Measurements from ENCODE around the gene PRTFDC1.

PRTFDC1 gene

DNA sequence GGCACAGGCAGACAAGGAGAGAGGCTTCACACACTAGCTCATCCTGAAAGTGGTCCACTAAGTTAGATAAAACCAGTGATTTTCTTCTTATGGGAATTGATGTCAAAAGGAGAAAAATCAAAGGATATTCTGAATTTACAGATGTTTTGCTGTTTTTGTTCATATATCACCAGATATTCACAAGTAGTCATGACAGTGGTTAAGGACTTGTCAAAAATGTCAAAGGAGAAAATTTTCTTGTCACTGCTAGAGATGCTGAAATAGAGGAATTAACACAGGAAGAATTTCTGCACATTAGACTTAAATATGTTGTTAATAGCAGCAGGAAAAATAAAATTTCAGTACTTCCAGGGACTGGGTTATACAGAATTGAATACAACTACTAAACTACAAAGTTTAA, 78.3 kb downstream of the PRTFDC1 start:
- no peak overlapping the region for H3K4me3 ChIP-seq (replicated peaks; ENCODE audit: insufficient read depth, low read length)
- no peak for DNase-seq (ENCODE audit: low read depth in 1 of 2, low spot score in 1 of 2)
- no peaks in the 10 kb centered on the region for H3K27me3 ChIP-seq (ENCODE audit: insufficient read depth, poor library complexity, severe bottlenecking)
- H3K27ac ChIP-seq (replicated peaks) = no peak overlapping the region
- TF ChIP-seq POLR2AphosphoS5 (IDR thresholded peaks at IDR 0.05; ENCODE audit: low read depth) = no peak
- TF ChIP-seq, protein P1, sequence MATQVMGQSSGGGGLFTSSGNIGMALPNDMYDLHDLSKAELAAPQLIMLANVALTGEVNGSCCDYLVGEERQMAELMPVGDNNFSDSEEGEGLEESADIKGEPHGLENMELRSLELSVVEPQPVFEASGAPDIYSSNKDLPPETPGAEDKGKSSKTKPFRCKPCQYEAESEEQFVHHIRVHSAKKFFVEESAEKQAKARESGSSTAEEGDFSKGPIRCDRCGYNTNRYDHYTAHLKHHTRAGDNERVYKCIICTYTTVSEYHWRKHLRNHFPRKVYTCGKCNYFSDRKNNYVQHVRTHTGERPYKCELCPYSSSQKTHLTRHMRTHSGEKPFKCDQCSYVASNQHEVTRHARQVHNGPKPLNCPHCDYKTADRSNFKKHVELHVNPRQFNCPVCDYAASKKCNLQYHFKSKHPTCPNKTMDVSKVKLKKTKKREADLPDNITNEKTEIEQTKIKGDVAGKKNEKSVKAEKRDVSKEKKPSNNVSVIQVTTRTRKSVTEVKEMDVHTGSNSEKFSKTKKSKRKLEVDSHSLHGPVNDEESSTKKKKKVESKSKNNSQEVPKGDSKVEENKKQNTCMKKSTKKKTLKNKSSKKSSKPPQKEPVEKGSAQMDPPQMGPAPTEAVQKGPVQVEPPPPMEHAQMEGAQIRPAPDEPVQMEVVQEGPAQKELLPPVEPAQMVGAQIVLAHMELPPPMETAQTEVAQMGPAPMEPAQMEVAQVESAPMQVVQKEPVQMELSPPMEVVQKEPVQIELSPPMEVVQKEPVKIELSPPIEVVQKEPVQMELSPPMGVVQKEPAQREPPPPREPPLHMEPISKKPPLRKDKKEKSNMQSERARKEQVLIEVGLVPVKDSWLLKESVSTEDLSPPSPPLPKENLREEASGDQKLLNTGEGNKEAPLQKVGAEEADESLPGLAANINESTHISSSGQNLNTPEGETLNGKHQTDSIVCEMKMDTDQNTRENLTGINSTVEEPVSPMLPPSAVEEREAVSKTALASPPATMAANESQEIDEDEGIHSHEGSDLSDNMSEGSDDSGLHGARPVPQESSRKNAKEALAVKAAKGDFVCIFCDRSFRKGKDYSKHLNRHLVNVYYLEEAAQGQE (IDR thresholded peaks at IDR 0.05; ENCODE audit: insufficient replicate concordance, low read depth) = no peak
- no peak for TF ChIP-seq GABPA (IDR thresholded peaks at IDR 0.05; ENCODE audit: low read depth)
- TF ChIP-seq SPI1 (IDR thresholded peaks at IDR 0.05; ENCODE audit: borderline replicate concordance, low read depth) = no peak
- no peak for TF ChIP-seq CTCF (IDR thresholded peaks at IDR 0.05; ENCODE audit: insufficient read depth, low read length)

DNA sequence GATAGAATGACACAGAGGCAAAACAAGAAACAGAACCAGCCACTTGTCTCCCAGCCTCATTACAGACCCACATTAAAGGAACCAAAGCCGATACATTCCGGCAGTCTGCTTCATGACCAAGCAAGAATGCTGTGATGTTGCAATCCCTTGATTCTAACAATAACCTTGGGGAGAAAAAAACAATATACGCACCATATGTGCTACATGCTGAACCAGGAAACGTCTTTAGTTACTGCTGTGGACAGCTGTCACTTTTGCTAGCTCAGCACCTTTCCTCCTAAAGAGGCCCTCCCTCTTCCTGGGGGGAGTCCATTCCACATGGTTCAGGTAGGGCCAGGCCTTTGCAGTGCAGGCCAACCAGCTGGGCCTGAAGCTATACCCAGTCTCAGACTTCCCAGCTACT, 79.1 kb downstream of the PRTFDC1 start:
- no peak overlapping the region for H3K4me3 ChIP-seq (replicated peaks; ENCODE audit: insufficient read depth, low read length)
- no peak for TF ChIP-seq GABPA (IDR thresholded peaks at IDR 0.05; ENCODE audit: low read depth)
- no peak for TF ChIP-seq SPI1 (IDR thresholded peaks at IDR 0.05; ENCODE audit: borderline replicate concordance, low read depth)
- TF ChIP-seq, protein P1 (IDR thresholded peaks at IDR 0.05; ENCODE audit: insufficient replicate concordance, low read depth) = no peak
- no peak for TF ChIP-seq POLR2AphosphoS5 (IDR thresholded peaks at IDR 0.05; ENCODE audit: low read depth)
- no peak for TF ChIP-seq CTCF (IDR thresholded peaks at IDR 0.05; ENCODE audit: insufficient read depth, low read length)
- DNase-seq (ENCODE audit: low read depth in 1 of 2, low spot score in 1 of 2) = no peak
- no peaks in the 10 kb centered on the region for H3K27me3 ChIP-seq (ENCODE audit: insufficient read depth, poor library complexity, severe bottlenecking)
- H3K27ac ChIP-seq (replicated peaks) = no peak overlapping the region

GRCh38 chr10:24872790-24873182, 79.6 kb downstream of the PRTFDC1 start:
- TF ChIP-seq POLR2AphosphoS5 (IDR thresholded peaks at IDR 0.05; ENCODE audit: low read depth) = no peak
- TF ChIP-seq, protein P1 (IDR thresholded peaks at IDR 0.05; ENCODE audit: insufficient replicate concordance, low read depth) = no peak
- TF ChIP-seq SPI1 (IDR thresholded peaks at IDR 0.05; ENCODE audit: borderline replicate concordance, low read depth) = no peak
- TF ChIP-seq CTCF (IDR thresholded peaks at IDR 0.05; ENCODE audit: insufficient read depth, low read length) = no peak
- no peak for TF ChIP-seq GABPA (IDR thresholded peaks at IDR 0.05; ENCODE audit: low read depth)
- Histone ChIP-seq H3K27ac (replicated peaks) (no peak overlapping the region), H3K4me3 (replicated peaks; ENCODE audit: insufficient read depth, low read length) (no peak overlapping the region), H3K27me3 (ENCODE audit: insufficient read depth, poor library complexity, severe bottlenecking) (no peaks in the 10 kb centered on the region)
- DNase-seq (ENCODE audit: low read depth in 1 of 2, low spot score in 1 of 2) = no peak
